ELF-1 (cell line): Measurements from ENCODE around the gene SGSH.

ENCODE experiments used
- DNase-seq: peaks from one replicate; pipeline ENCODE4 v3.0.0-alpha.2; 2016; ENCODE audit warnings: low read depth, low spot score

Gene SGSH

DNA sequence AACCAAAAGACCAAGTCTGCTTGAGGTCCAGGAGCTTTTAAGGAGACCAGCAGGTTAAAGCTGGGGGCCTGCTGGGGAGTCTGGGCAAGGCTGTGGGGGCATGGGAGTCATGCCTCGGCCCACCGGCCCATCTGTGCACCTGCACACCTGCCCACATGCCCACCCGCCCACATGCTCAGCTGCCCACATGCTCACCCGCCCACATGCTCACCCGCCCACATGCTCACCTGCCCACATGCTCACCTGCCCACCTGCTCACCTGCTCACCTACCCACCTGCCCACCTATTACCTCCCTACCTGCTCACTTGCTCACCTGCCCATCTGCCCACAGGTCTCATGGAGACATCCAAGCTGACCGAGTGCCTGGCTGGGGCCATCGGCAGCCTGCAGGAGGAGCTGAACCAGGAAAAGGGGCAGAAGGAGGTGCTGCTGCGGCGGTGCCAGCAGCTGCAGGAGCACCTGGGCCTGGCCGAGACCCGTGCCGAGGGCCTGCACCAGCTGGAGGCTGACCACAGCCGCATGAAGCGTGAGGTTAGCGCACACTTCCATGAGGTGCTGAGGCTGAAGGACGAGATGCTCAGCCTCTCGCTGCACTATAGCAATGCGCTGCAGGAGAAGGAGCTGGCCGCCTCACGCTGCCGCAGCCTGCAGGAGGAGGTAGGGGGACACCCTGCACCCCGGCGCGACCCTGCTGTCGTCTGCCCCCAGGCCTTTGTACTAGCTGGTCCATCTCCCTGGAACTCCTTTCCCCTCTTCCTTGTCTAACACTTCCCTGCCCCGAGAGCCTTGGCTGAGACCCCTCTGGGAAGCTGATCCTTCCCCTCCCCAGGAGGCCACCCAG, 36.3 kb downstream of the SGSH start:
- DNase-seq = no peak

DNA sequence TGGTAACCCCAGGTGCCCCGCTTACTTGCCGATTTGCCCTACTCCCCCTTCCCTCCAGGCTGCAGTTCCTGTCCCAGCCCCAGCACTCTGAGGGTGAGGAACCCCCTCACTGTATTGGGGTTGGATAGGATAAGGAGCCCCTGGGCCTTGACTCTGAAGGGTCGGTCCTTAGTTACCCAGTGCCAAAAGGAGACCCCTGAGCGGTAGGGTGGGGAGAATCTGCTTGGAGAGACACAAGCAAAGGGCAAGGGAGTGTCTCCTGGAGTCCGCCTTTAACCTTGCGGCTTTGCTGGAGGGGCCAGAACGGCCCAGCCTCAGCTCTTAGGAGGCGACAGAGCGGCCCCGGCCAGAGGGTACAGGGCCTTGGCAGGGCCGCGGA, 37.3 kb downstream of the SGSH start:
- no peak for DNase-seq

DNA sequence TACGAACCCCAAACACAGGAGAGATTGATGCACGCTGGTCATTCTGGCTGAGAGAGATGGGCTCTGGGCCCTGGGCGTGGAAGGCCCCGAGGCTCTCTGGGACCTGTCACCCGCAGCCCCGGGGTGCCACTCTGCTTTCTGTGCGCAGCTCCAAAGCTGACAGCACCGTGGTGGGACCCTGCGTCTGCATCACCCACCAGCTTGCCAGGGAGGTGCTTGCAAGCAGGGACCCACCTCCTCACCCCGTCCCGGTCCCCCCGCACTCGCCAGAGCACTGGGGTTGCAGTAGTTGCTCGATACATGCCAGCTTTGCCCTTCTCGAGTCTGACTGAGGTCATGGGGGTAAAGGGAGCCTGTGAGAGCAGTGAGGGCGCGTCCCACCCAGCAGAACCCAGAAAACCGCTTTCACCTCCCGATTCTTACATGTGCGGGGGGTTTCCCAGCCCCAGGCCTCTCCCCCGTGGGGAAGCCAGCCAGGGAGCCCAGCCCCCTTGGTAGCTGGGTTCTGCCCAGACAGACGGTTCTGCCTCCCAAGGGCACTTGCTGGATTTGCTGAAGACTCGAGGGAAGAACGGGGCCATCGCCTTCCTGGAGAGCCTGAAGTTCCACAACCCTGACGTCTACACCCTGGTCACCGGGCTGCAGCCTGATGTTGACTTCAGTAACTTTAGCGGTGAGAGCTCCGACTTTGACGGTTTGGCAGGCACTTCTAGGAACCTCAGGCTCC, 37.9 kb downstream of the SGSH start:
- no peak for DNase-seq

DNA sequence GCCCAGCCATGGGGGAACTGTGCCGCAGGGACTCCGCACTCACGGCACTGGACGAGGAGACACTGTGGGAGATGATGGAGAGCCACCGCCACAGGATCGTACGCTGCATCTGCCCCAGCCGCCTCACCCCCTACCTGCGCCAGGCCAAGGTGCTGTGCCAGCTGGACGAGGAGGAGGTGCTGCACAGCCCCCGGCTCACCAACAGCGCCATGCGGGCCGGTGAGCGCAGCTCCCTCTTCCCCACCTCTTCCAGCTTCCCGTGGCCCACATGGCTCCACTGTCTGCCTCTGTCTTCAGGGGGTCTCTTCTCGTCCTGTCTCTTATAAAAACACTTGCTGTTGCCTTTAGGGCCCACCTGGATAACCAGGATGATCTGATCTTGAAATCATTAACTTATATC, 38.7 kb downstream of the SGSH start:
- no peak for DNase-seq

DNA sequence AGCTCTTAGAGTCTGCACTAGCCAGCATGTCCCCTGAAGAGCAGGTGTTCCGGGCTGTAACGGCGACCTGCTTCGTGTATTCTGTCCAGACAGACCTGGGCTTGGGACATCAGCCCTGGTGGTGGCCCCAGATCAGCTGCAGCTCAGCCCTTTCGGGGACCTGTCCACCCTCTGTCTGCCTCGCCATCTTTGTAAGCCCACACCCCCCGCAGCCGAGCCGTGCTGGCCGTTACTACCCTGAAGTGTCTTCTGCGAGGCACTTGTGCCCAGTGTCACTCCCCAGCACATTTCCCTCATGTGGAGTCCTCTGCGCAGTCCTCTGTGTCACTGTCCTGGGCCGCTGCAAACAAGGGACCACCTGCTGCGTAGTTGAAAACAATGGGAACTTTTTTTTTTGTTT, 39.9 kb downstream of the SGSH start:
- DNase-seq = no peak

DNA sequence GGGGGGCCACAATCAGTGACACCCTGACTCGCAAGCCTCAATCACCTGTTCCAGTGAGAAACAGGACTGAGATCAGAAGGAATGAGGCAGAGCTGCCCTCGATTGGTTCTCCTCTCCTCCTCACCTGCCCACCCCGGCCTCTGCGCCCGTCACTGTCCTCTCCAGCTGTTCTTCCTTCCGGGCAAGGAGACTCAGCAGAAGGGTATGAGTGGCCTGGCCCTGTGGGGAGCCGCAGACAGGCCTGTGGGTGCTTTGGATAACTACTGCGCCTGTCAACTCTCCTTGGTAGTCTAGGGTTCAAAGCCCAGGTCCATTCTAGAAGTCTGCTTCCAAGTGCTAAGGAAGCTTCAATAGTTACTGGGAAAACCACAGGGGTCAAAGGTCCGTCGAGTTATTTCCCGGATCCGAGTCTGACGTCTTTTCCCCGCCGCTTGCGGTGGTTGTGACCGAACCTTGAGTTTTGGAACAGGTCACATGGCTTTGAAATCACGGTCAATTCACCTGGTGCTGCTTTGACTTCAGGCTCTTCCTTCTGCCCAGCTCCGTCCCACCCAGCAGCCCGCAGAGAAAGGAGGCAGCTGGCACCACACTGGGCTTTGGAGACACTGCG, 42.0 kb downstream of the SGSH start:
- DNase-seq = no peak

DNA sequence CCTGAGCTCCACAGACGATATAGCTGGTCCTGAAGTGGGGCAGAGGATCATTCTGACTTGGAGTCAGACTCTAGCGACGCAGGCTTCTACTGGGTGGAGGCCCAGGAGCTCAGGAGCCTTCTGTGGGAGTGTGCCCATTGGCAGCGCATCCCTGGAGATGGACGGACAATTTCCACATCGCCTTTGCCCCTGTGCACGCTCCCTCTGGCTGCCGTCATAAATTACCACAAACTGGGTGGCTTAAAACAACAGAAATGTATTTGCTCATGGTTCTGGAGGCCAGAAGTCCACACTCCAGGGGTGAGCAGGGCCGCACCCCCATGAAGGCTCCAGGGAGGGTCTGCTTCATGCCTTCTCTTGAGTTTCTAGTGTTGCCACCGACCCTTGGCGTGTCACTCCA, 43.4 kb downstream of the SGSH start:
- DNase-seq = no peak

DNA sequence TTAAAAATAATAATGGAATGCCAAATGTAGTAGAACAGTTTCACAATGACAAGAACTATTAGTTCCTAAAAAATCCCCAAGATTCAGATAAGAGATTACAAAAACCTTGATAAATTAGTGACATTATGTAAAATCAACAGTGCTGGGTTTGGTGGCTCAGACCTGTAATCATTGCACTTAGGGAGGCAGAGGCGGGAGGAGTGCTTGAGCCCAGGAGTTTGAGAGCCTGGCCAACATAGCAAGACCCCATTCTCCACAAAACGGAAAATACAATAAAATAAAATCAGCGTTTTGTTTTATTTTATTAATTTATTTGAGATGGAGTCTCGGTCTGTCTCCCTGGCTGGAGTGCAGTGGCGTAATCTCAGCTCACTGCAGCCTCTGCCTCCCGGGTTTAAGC, 46.2 kb downstream of the SGSH start:
- no peak for DNase-seq

DNA sequence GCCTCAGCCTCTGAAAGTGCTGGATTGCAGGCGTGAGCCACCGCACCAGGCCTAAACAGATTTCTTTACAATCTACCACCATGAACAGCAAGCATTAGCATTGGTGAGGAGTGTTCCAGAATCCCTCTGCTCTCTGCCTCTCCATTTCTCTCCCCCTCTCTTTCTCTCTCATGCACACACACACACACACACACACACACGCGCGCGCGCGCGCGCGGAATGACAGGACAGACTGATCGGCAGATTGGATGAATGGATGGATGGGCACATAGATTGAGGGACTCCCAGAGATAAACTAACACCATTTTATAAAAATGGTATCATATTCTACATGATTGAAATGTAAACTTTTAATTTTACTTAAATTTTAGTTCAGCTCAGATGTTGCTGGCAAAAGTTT, 47.0 kb downstream of the SGSH start:
- no peak for DNase-seq

DNA sequence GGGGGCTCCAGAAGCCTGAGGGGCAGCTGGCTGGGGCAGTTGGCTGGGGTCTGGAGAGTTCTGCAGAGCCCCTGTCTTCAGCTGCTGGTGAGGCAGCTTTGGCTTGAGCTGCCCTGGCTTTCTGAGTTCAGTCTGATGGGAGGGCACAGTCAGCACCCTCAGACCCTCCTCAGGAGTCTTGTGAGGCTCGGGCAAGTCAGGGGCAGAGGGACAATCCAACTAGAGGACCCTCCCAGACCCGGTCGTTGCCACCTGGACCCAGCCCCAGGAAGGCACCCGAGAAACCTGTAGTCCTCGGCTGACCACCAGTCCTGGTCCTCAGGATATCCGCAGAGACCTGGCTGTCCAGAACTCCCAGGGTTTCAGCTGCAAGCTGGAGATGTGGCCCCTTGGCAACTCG, 48.5 kb downstream of the SGSH start:
- no peak for DNase-seq

DNA sequence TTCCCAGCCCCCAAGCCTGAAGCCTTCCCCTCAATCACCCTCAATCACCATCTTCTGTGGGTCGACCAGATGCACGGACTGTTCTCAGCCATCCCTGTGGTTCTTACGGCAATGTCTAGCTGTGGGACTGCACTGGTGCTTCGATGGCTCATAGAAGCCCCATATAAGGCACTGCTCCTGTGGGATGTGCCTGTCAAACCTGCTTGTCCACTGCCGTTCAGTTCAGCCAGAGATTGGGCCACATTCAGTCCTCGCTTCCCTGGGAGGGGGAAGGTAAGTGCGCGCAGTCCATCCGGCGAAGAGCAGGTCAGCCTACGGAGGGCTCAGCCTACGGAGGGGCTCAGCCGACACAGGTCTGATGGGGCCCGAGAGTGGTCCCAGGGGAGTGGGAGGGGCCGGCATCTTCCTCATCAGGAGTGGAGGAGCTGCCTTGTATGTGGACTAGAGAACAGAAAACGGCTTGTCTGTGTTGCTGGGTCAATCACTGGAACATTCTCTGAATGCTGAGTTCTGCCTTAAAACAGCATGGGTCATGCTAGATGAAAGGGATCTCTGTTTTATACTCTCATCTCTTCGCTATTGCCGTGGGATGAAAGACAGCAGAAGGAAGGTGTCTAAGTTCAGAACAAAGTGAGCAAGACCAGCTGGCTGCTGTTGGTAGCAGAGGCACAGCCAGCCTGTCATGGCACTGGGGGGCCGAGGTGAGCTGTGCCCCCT, 50.2 kb downstream of the SGSH start, which contains the start of gene CARD14:
Gene CARD14 (plus strand): TSS at position 247 of the 717 bp plus-strand sequence. CDS start 11,409 bp downstream, outside the sequence.
- peak; percentile 63 for DNase-seq

DNA sequence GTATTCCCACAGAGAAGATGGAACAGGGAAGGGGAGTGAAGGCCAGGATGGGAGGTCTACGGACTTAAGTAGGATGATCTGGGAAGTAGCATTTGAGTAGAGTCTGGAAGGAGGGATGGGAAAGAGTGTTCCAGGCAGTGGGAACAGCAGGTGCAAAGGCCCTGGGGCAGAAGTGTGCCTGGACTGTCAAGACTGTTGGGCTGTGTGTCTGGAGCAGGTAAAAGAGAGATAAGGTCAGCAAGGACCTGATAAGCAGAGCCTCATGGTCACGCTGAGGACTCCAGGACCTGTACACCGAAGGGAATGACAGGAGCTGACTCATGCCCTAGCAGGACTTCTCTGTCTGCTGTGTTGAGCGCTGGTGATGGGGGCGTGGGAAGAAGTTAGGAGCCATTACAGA, 51.0 kb downstream of the SGSH start:
- DNase-seq = no peak

DNA sequence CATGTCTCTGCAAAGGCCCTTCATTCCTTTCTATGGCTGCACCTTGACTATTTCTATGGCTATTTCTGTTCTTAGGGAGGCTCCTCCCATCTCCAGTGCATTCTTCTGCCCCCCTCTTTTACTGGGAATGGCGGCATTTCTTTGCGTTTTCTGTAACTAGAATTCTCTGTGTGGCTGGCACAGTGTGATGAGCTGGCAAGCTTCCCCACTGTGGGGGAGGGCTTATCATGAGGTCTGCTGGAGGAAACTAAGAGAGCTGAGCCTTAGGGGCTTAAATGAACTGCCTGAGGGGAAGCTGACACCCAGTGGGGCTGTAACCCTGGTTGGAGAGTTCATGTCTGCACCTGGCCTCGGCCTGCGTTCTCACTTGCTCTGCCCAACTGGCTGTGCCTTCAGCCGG, 51.8 kb downstream of the SGSH start:
- no peak for DNase-seq

DNA sequence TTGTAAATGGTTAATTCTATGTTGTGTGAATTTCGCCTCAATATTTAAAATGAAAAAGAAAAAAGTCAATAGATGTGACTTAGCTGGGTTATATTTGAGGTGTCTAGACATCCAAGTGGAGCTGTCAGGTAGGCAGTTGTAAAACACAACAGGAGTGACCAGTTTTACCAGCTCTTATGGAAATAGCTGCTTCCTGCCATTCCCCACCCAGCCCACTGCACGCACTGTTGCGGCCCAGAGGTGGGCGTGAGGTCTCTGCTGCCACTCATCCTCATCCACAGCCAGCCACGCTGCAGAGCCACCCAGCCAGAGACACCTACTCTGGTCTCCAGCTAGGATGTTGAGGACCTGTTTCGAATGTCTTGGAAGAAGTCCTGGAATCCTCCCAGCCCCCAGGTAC, 53.7 kb downstream of the SGSH start:
- peak; percentile 57 for DNase-seq

DNA sequence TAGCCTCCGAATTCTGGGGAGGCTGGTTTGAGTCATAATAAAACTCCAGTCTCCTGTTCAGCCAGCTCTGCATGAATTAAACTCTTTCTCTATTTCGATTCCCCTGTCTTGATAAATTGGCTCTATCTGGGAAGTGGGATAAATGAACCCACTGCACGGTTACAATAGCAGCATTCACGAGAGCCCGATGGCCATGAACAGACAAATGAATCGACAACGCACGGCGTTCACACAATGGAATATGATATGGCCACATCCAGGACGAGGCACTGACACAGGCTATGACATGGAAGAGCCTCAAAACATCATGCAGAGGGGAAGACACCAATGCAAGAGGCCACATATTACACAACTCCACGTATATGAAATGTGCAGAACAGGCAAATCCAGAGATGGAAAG, 55.9 kb downstream of the SGSH start:
- DNase-seq = no peak

DNA sequence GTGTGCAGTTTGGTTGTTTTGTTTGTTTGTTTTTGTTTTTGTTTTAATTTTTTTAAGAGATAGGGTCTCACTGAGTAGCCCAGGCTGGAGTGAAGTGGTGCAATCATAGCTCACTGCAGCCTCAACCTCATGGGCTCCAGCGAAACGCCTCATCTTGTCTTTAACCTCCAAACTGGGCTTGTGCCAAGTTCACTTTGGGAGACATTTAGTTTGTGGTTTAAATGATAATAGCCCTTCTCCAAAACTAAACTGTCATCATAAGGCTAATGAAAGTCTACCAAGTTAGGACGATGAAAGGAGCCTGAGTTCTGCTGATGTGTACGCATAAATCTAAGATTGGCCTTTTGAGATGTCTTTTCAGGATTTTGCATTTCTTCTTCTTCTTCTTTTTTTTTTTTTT, 56.8 kb downstream of the SGSH start:
- no peak for DNase-seq

DNA sequence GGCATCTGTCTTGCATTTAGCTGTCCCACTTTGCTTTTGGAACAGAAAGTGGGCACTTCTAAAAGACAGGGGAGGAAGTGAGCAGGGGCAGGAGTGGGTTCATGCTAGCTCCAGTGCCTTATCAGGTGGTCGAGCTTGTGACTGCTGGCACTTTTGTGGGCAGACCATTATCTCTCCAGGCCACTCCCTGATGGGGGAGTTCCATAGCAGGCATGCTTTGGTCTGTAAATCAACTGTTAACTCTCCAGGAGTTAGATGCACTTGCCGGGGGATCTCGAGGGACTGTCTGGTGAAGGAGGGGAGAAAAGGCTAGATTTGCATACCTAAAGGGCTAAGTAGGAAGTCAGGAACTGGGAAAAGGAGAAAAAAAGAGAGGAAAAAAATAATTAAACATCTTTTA, 59.6 kb downstream of the SGSH start:
- no peak for DNase-seq
